Stimulated activated CD4-positive, alpha-beta T cell treated with anti-CD3 and anti-CD28 coated beads, Interleukin-2, amount 100 ng/mL, for 48 hours (primary cell): Measurements from ENCODE around the gene INSL3.
"Not testable (repeated sequence)": the region's sequence is repeated elsewhere in the genome, so short reads cannot be mapped to it uniquely, and the experiment has no call there.

Experiments used
- DNase-seq, 2 donors: peaks; one replicate each; pipeline ENCODE4 v3.0.0-alpha.2; 2020

The INSL3 gene

DNA sequence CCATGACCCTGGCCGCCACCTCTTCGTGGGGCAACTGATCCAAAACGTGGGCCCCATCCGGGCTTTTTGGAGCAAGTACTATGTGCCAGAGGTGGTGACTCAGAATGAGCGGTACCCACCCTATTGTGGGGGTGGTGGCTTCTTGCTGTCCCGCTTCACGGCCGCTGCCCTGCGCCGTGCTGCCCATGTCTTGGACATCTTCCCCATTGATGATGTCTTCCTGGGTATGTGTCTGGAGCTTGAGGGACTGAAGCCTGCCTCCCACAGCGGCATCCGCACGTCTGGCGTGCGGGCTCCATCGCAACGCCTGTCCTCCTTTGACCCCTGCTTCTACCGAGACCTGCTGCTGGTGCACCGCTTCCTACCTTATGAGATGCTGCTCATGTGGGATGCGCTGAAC lies 9.6 kb downstream of the INSL3 start:
- no peak for DNase-seq

DNA sequence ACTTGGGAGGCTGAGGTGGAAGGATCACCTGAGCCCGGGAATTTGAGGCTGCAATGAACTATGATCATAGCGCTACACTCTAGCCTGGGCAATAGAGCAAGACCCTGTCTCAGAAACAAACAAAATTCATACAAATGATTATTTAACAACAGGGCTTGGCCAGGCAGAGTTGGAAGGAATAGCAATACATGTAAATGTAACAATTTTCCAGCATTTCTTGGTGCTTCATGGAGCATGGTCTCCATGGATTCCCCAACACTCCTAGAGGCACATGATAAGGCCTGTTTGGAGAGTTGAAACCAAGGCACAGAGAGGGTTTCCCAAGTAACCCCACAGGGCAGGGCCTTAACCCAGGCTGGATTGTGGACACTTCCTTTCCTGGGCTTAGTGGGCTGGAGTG lies 10.2 kb downstream of the INSL3 start:
- DNase-seq: no peak

GRCh38 chr19:17807731-17808316 lies 13.5 kb downstream of the INSL3 start:
- no peak for DNase-seq

GRCh38 chr19:17806945-17807344 lies 14.4 kb downstream of the INSL3 start:
- DNase-seq: no peak

- no peak for DNase-seq
Measured at GRCh38 chr19:17805427-17805826, 15.9 kb downstream of the INSL3 start.

DNA sequence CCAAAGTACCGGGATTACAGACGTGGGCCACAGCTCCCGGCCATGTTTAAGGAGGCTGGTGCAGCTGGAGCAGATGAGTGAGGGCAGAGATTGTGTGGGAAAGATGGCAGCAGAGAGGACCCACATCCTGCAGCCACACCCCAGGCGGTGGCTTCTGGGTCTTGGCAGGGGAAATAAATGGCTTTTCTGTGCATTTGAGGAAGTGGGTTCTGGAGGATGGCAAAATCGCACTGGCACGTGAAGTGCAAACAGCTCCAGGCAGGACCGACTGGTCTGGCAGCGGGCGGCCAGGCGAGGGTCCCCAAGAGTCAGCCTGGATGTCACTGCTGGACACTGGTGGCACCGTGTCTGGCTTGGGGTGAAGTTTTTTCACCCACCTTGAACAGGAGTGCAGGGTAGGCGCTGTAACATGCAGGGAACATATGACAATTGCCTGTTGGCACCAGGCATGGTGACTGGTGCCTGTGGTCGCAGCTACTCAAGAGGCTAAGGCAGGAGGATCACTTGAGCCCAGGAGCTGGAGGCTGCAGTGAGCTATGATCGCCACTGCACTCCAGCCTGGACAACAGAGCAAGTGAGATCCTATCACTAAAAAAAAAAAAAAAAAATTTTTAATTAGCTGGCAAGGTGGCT lies 17.9 kb downstream of the INSL3 start:
- no peak for DNase-seq

DNA sequence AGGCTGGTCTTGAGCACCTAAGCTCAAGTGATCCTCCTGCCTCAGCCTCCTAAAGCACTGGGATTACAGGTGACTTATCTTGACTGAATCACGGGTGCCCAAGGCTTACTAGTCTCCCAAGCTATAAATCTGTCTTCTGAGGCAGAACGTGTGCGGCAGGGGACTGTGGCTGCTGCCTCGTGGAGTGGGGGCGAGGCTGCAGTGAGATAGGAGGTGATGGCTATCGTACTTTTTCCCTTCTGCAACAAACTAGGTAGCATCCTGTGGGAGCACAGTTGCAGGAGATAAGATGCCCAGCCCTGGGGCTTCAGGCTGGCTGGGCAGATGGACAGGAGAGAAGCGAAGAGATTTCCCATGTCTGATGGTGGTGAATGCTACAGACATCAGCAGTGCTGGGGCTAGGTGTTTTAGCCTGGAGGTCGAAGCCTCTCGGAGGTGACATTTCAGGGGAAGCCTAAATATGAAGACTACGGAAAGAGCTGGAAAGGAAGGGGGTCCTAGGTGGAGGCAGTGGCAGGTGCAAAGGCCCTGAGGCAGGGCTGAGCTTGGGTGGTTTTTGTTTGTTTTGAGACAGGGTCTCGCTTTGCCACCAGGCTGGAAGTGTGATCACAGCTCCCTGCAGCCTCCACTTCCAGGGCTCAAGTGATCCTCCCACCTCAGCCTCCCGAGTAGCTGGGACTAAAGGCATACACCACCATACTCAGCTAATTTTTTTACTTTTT lies 19.0 kb downstream of the INSL3 start:
- no peak for DNase-seq

DNA sequence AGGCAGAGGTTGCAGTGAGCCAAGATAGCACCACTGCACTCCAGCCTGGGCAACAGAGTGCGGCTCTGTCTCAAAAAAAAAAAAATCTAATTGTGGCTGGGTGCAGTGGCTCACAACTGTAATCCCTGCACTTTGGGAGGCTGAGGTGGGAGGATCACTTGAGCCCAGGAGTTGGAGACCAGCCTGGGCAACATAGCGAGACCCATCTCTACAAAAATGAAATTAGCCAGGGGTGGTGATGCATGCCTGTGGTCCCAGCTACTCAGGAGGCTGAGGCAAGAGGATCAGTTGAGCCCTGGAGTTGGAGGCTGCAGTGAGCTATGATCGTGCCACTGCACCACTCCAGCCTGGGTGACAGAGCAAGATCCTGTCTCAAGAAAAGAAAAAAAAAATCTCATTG lies 22.7 kb downstream of the INSL3 start:
- DNase-seq: not testable (repeated sequence)

GRCh38 chr19:17797424-17798201 lies 23.7 kb downstream of the INSL3 start:
- peak; percentile 44 to 54 for DNase-seq

DNA sequence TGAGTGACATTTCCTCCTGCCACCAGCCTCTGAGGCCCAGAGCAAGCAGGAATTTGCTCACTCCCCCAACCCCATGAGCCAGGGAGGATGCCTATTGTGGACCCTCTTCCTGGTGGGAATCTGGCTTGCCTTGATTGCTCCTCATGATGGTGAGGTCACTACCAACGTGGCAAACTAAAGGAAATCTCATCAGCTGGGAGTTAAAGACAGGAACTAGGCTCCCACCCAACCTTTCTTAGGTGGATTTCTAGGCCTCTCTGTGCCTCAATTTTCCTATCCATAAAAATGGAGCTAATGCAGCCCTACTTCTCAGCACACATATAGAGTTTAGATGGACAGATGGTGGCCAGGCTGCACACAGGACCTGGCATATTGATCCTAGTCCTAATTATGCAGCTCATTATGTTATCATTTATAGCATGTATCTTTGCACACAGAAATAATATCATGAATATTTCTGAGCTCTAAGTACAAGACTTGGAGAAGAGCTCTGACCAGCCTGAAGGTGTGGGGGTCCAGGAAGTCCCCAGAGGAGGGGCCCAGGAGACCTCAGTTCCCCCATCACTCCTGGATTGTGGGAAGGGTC lies 24.4 kb downstream of the INSL3 start:
- no peak for DNase-seq

GRCh38 chr19:17796013-17796837 lies 25.1 kb downstream of the INSL3 start:
- DNase-seq: no peak

- no peak for DNase-seq
Measured at GRCh38 chr19:17795495-17795856, 25.8 kb downstream of the INSL3 start.

GRCh38 chr19:17794731-17795494 lies 26.4 kb downstream of the INSL3 start, which contains the start of gene B3GNT3:
Gene B3GNT3, plus strand, starts transcription at chr19:17795138. Its CDS starts 12,670 bp downstream, at chr19:17807808.
- DNase-seq: no peak

DNA sequence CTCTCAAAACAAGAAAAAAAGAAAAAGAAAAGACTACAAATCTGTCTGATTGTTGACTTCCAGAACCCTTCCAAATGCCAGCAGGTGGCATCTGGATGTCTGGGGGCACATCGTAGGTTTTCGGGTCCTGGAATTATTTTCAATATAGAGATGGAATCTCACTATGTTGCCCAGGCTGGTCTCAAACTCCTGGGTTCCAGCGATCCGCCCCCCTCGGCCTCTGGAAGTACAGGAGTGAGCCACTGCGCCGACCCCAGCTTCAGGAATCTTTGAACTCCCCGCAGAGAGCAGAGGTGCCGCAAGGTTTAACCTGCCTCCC lies 26.9 kb downstream of the INSL3 start:
- DNase-seq: no peak

GRCh38 chr19:17790059-17790780 lies 31.1 kb downstream of the INSL3 start:
- no peak for DNase-seq

DNA sequence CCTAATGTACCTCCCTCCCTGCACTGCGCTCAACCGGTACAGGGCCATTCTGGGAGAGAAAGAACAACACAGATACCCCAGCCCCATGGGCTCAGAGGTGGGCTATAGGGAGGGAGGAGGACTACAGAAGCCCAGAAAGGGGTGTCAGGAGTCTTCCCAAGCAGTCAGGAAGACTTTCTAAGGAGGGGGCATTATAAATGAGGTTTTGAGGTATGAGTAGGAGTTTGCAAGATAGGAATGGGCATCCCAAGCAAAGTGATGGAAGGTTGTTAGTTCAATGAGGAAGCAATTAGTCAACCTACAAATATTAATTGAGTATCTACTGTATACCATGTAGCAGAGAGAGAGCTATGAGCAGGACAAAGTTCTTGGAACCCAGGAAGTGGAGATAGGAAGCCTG lies 32.7 kb downstream of the INSL3 start:
- DNase-seq: no peak

DNA sequence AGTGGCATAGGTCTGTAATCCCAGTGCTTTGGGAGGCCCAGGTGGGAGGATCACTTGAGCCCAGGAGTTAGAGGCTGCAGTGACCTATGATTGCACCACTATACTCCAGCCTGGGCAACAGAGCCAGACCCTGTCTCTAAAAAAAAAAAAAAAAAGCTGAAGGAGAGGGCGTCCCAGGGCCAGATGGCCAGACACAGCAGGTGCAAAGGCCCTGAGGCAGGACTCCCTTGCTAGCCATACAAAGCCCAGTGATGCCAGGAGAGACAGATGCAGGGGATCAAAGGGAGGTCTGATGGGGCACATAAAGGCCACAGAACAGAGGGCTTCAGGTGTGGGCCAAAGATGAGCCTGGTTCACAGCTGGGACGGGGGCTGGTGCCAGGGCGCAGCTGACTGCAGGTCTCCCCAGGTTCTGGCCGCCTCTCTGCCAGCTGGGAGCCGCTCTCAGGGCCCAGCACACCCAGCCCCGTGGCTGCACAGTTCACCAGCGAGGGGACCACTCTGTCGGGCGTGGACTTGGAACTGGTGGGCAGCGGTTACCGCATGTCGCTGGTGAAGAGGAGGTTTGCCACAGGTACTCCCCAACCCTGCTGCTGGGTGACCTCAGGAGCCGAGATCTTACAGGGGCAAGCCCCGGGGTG lies 33.9 kb downstream of the INSL3 start:
- DNase-seq: no peak

- peak; percentile 75 to 76 for DNase-seq
Measured at GRCh38 chr19:17784201-17785008, 36.9 kb downstream of the INSL3 start.

- not testable (repeated sequence) for DNase-seq
Measured at GRCh38 chr19:17783721-17784120, 37.6 kb downstream of the INSL3 start.
